Measurements from ENCODE around the gene NPR1.
"Not testable (repeated sequence)": the region's sequence is repeated elsewhere in the genome, so short reads cannot be mapped to it uniquely, and the experiment has no call there.

NPR1 gene

DNA sequence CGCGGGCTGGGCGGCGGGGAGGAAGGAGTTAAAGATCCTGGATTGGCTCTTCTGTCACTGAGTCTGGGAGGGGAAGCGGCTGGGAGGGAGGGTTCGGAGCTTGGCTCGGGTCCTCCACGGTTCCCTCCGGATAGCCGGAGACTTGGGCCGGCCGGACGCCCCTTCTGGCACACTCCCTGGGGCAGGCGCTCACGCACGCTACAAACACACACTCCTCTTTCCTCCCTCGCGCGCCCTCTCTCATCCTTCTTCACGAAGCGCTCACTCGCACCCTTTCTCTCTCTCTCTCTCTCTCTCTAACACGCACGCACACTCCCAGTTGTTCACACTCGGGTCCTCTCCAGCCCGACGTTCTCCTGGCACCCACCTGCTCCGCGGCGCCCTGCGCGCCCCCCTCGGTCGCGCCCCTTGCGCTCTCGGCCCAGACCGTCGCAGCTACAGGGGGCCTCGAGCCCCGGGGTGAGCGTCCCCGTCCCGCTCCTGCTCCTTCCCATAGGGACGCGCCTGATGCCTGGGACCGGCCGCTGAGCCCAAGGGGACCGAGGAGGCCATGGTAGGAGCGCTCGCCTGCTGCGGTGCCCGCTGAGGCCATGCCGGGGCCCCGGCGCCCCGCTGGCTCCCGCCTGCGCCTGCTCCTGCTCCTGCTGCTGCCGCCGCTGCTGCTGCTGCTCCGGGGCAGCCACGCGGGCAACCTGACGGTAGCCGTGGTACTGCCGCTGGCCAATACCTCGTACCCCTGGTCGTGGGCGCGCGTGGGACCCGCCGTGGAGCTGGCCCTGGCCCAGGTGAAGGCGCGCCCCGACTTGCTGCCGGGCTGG lies at the start of gene NPR1:
NPR1 (plus strand) TSS at position 170 of the 818 bp plus-strand sequence; CDS start at position 591, 421 bp downstream.
- no peak for DNase-seq

DNA sequence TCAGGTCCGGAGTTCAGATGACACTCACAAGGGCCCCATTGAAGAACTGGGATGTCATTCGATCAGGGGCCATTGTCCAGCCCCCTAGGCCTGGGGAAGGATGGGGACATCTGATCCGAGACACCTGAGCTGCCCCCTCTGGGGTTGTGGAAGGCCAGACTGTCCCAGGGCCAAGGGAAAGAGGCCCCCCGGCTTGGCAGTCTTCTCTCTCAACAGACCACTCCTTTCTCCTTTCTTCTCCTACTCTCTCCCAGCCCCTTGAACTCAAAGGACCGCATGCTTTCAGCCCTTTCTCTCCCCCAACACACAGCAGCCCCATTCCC lies 49.2 kb upstream of the NPR1 start:
- no peak for DNase-seq

DNA sequence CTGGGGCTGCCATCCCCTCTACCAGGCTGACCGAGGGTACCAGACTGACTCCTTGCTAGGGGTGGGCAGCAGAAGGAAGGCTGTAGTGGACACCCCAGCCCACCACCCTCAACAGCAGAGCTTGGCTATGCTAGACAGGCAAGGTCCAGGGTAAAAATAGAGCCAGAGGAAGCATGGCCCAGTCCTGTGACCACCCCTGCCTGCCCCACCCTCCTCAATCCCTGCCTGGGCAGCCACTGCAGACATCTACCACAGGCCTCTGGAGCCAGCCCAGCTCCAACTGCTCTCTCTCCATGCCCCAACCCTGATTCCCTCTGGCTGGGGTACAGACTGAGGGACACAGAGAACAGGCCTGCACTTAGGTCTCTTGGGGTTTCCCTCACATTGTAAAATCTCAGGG lies 48.5 kb upstream of the NPR1 start:
- no peak for DNase-seq

DNA sequence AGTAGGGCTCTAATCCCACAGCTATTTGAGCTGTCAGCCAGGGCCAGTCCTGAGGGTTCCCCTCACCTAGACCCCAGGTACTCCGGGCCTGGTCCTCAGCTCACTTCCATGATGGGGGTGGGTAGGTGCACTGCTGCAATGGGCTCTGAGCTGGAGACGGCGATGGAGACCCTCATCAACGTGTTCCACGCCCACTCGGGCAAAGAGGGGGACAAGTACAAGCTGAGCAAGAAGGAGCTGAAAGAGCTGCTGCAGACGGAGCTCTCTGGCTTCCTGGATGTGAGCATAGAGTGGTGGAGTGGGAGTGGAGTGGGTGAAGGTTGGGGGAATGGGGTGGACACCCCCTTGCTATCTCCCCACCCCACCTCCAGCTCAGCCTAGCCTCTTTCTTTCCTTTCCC lies 48.1 kb upstream of the NPR1 start:
- DNase-seq, result no peak

DNA sequence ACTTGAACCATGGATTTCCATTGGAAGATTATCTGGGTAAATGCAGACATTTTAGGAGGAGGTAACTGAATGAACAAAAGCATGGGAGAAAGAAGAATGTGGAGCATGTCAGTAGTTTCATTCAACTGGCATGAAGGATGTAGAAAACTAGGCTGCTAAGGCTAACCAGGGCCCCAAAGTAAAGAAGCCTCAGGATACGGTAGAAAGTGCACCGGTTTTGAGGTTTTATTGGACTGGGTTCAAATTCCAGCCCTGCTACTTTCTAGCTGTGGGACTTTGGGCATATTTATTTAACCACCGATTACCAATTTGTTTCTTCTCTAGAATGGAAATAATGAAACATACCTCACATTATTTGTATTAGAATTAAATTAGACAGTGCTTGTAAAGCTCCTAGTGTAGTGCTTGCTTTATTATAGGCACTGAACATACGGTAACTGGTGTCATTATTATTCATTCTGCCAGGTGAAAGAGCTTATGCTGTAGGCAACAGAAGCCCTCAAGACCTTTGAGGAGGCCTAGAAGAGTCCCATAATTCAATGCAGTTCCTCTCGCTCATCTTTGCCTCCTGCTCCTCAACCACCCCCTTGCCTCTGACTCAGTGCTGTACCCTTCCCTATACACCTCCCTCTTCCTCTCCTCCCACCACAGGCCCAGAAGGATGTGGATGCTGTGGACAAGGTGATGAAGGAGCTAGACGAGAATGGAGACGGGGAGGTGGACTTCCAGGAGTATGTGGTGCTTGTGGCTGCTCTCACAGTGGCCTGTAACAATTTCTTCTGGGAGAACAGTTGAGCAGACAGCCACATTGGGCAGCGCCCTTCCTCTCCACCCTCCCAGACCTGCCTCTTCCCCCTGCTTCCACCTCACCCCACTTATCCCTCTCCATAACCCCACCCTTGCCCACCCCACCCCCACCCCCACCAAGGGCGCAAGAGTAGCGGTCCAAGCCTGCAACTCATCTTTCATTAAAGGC lies 47.2 kb upstream of the NPR1 start:
- DNase-seq, result no peak

DNA sequence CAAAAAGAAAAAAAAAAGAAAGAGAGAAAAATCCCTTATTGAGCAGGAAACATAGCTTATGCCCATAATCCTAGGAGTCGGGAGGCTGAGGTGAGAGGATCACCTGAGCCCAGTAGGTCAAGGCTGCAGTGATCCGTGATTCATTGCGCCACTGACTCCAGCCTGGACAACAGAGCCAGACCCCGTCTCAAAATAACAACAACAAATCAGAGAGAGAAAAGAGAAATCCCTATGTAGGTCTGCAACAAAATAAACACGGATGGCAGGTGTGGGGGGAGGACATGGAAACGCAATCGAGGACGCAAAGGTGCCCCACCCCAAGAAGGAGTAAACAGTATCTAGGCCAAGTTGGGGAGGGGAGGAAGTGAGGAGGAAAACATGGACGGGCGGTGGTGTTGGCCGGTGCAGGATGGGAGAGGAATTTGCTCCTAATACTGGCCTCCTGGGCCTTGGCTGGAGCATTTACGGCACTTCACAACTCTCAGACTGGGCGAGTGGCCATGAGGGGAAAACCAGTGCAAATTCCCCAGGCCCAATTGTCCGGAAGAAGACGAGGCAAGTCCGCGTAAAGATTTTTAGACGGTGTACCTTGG lies 45.2 kb upstream of the NPR1 start:
- DNase-seq, result no peak

DNA sequence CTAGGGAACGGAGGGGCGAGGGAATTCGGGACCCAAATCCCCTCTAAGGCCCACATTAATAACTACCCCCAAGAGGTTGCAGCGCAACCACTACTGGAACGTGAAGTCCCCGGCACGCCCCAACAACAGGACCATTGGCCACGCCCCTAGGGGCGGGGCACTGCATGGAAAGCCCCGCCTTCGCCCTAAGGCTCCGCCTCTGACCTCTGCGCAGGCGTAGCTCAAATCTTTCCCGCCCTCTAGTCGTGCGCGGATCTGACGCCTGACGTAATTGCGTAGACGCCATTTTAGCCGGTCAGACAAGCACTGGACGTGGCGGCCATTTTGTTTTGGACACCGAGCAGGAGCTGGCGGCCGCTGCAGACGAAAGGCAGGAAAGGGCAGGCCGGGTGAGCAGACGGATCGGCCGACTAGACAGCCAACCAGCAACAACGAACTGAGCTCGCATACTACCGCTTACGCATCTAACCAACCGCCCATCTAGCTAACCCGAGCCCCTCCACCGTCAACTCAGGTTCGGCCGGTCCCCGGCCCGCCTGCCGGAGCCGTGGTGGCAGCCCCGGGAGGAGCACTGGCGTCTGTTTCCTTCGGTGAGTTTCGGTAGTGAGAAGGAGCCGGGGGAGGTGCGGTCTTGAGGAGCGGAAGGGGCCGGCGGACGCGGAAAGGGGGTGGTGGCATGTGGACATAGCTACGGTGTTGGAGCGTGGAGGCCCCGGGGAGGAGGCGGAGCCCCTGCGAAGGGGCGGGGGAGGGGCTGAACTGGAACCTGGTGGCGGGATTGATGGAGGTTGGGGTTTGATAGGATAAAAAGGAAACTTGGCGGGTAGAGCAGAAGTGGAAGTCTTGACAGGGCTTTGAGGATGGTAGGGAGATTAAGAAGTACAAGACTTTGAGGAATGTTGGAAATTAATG lies 44.5 kb upstream of the NPR1 start, which contains the start of gene CHTOP:
CHTOP (plus strand) TSS at position 313 of the 912 bp plus-strand sequence. CDS start 2,523 bp downstream, outside the sequence.
- peak; percentile 94 for DNase-seq

DNA sequence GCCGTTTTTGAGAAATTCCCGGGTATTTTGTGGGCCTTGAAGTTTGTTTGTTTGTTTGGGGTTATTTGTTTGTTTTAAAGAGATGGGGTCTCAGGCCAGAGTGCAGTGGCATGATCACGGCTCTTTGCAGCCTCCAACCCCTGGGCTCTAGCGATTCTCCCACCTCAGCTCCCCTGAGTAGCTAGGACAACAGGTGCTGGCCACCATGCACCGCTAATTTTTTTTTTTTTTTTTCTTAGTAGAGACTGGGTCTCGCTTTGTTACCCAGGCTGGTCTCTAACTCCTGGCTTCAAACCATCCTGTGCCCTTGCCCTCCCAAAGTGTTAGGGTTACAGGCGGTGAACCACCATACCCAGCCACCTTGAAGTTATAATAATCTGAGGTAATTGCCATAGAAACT lies 42.6 kb upstream of the NPR1 start:
- no peak for DNase-seq

DNA sequence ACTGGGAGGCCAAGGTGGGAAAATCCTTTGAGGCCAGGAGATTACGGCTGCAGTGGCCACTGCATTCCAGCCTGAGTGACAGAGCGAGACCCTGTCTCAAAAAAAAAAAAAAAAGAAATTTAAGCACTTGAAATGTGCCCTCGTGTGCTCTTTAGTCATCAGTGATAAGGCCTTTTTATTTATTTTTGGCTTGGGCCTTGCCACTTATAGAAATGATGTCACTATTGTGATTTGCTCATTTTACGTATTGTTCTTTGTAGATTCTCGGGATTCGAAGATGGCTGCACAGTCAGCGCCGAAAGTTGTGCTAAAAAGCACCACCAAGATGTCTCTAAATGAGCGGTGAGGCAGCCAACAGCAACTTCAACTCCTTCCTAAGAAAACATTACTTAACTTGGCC lies 42.2 kb upstream of the NPR1 start:
- no peak for DNase-seq

DNA sequence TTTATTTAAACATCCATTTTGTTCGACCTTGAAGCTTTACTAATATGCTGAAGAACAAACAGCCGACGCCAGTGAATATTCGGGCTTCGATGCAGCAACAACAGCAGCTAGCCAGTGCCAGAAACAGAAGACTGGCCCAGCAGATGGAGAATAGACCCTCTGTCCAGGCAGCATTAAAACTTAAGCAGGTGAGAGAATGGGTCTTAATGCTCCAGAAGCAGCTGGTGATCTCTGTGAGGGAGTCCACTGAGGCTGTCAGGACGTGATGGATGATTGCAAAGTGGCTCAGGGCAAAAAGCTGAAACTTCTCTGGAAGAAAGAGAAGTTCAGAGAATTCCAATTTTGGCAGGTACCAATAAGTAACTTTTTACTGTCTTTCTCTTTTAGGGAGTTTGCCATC lies 40.2 kb upstream of the NPR1 start:
- no peak for DNase-seq

DNA sequence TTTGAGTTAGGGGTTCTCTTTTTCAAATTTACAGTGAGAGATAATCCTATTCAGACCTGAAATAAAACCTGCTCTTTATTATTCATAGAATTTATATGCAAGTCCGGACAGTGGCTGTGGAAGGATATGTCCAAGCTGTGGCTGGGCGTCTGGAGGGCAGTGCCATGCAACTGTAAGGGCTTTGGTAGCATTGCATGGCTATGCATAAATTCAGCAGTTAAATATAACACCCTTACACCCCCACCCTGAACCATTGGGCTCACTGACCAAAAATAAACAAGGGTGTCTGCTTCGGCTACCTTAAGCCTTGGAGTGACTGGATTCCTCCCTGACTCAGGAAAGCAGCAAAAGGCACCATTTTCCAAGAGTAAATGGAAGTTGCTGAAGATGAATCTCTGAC lies 39.2 kb upstream of the NPR1 start:
- no peak for DNase-seq

DNA sequence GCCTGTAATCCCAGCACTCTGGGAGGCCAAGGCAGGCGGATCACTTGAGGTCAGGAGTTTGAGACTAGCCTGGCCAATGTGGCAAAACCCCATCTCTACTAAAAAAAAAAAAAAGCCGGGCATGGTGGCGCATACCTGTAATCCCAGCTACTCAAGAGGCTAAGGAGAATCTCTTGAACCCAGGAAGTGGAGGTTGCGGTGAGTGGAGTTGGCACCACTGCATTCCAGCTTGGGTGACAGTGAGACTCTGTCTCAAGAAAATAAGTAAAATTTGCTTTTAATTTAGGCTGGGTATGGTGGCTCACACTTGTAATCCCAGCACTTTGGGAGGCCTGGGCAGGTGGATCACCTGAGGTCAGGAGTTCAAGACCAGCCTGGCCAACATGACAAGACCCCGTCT lies 38.3 kb upstream of the NPR1 start:
- DNase-seq, result not testable (repeated sequence)

DNA sequence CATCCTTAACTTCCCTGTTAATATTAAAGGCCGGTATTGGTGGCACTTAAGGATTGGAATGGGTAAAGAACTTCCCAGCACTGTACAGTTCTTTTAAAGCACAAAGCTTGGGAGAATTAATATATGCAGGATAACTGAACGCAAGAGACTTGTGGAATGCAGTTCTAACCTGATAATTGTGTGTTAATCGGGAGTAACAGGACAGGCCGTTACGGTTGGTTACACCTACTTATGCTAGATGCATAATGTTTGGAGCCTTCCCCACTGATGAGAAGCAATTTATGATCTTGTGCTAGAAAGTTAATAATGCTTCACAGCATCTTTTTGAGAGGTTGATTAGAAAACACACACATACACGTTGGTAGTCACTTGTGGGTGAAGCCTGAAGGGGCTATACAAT lies 37.6 kb upstream of the NPR1 start:
- no peak for DNase-seq

DNA sequence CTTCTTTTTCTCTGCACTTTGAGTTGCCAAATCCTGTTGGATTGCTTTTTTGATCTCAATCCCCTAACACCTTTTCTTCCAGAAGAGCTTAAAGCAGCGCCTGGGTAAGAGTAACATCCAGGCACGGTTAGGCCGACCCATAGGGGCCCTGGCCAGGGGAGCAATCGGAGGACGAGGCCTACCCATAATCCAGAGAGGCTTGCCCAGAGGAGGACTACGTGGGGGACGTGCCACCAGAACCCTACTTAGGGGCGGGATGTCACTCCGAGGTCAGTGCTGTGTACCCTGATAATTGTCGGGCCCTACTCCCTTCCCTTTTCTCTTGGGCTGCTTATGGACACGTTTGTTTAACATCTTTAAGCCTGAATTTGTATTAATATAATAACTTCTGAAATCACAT lies 36.3 kb upstream of the NPR1 start:
- no peak for DNase-seq

DNA sequence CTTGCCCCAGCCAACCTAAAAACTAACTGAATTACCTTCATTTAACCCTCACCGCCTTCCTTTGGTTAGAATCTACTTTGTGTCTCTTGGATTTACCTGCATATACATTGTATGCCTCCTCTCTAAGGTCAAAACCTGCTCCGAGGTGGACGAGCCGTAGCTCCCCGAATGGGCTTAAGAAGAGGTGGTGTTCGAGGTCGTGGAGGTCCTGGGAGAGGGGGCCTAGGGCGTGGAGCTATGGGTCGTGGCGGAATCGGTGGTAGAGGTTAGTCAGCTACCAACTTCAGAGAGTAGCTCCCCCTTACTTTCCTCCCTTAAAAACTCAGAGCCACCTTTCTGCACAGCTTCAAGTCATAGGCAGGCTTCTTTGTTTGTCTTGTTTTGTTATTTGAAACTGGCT lies 35.4 kb upstream of the NPR1 start:
- no peak for DNase-seq

DNA sequence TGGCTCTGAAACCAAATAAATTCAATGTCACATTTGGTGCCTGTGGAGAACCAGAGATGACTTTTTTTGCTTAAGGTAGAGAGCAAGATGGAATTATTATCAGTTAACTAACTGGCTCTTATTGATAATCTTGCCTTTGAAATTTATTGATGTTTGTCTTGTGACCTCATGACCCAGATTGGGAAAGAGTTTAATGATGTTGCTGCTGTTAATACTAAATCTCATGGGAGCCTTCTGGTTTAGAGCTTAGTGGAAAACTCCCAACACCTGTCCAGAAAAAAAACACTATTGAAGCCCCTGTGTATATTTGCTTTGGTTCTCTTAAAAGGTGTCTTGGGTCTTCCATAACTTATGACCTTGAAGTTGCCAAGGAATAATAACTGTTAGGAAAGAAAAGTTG lies 34.7 kb upstream of the NPR1 start:
- no peak for DNase-seq

DNA sequence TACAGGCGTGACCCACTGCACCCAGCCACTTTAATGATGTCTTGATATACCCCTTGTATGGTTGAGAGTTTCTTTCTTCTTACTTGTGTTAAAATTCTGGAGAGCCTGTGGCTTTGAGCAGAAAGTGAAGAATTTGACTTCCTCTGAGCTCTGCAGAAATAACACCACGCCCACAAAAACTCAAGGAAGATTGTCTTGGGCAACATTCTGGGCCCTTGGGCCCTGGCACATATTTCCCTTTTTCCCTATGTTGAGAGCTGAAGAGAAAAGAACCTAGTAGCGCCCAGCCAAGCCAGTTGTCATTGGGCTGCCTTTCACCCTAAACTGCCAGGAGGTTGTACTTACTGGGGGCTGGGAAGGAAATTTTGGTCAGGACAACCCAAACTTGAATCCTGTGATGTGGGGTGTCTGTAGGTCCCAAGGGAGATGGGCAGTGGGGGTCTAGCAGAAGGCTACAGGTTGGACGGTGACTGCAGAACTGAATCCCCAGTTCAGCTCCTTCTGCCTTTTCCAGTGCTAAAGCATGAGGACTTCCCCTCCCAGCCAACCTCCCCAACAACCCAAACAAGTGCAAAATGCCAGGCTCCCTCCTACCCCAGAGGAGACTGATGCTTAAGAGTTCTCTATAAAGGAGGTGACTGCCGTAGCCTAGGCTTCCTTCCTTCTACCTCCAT lies 31.7 kb upstream of the NPR1 start:
- no peak for DNase-seq

DNA sequence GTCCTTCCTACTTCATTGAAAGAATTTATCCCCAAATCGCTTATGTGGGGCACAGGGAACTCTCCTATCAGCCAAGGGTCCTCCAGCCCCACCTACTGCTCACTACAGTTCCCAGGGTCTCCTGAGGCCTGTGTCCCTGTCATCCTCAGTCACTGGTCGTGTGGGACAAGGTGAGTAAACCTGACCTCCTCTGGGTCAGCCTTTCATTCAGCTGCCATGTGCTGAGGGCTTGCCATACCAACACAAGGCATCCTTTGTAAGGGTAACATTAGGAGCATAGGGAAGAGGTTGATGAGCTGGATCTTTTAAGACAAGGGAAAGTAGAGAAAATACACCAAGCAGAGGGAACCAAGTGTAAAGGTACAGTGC lies 31.2 kb upstream of the NPR1 start:
- DNase-seq, result no peak

DNA sequence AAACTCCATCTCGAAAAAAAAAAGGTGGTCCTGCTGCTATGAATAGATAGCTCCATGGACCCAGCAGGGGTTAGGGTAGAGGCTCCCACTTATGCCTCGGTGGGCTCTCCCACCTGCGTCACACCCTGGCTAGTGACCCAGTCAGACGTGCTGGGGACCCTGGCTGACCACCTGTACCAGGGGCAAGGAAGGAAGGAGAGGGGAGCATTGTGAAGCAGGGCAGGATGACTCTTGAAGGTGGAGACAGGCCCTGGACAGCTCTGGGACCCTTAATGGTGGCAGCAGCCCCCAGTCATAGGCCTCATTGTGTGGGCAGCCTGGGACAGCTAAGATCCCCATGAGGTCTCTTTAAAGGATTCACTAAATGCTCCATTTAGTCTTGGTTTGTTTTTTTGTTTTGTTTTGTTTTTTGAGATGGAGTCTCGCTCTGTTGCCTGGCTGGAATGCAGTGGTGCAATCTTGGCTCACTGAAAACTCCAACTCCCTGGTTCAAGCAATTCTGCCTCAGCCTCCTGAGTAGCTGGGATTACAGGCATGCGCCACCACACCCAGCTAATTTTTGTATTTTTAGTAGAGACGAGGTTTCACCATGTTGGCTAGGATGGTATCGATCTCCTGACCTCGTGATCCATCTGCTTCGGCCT lies 30.4 kb upstream of the NPR1 start:
- DNase-seq, result no peak

DNA sequence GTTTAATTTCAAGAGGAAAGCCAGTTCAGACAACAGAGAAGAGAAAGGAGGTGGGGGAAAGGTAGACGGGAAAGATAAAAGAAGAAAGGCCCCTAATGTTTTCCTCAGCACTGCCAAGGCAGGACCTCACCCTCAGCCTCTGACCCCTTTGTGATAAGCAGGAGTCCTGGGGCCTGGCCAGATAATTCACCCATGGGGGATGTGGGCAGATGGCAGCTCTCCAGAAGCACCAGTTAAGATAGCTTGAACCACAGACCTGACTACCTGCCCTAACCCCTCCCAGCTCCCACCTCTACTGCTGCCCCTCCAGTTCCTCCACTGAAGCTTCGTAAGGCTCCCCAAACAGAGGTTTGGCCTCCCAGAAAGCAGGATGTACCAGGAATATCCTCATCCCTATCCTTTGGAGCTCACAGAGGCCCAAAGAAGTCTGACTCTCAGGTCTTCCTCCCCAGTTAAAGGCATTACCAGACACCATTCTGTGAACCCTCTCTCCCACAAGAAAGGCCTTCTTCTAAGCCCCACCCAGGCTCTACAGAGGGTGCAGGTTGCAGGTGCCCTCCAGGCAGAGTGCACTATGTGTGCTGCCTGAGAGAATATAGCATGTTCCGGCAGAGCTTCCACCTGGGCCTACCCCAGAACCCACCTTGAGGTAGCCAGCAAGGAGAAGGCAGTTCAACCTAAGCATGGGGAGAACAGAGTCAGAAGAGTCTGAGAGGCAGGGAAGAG lies 29.2 kb upstream of the NPR1 start:
- DNase-seq, result no peak

DNA sequence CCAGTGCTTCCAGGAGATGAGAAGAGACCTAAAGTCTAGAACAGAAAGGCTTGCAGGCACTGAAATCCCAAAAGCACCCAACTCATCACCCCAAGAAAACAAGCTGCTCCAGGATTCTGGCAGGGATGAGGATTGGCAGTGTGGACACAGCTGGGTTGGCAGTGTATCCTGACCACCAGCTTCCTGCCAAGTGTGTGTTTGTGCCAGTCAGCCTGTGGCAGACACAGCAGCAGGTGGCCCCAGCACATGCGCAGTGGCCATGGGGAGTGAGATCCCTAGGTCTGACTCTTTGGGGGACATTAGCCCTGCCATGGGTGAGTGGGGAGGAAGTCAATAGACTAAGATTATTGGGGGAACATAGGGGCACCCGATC lies 28.6 kb upstream of the NPR1 start:
- no peak for DNase-seq

Measured in NCI-H187 treated with DMSO at 0.1 percent for 48 hours (cell line).